CD1c-positive myeloid dendritic cell (primary cell): Measurements from ENCODE around the gene STK17B.

Experiments
- DNase-seq: peaks from one replicate; pipeline ENCODE4 v3.0.0-alpha.2; 2016; ENCODE audit errors: extremely low spot score

STK17B gene

DNA sequence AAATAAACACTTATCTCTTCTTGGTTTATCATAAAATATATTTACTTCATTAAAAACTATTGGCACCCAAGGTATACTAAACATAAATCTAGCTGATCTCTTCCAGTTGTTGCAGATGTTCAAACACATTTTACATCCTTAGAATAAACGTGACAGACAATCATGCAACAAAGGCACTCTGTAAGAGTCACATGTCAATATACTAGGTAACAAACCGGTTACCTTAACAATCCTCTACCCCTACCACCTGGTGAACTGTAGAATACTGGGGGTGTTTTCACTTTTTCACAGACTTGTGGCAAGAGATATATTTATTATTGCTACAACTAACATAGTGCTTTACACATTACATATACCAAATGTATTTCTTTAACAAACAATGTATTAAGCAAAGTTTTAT lies 15.8 kb downstream of the STK17B start:
- DNase-seq = no peak

DNA sequence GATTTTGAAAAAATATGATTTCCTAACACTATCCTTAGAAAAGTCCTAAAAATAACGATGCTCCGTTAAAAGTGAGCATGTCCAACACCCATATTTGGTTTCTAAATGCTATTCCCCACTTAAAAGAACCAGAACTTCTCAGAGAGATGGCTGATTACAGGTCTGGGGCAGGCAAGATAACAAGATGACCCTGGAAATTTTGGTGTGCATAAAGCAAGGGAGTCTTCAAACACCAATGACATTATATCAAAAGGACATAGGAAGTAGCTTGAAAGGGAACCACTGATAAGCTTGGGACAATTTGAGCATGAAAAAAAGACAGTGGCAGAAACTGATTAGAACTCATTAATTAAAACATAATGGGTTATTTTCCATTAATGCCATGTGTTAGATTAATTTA lies 17.9 kb downstream of the STK17B start:
- DNase-seq = no peak

DNA sequence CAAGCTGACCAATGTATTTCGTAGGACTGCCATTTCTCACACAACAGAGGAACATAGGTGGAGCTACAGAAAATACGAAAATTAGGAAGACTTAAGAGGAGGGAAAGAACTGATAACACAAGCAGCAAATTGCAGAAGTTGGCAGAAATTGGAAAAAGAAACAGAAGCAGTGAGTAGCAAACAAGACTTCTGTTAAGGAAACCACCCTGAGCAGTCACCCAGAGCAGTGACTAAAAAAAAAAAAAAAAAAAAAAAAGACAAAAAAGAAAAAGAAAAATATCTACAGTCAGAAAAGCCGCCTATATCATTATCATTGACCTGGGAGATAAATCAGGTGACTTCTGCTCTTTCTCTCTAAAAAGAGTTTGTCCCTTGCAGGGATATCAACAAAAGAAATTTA lies 21.4 kb downstream of the STK17B start:
- peak; percentile 61 for DNase-seq

DNA sequence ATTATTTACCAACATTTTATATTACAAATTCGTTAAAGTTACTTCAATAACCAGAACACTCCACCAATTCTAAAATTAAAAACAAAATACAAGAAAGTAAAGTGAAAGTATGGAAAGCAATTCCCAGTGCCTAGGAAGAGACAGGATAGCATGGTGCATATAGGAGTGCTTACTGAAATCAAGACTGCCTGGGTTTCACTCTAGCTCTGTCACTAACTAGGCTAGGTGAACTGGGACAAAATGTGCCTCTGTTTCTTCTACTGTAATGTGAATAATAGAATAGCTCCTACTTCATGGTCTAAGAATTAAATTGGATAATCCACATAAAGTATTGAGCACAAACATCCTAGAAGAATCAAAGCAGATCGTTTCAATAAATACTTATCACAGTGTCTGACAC lies 22.6 kb downstream of the STK17B start:
- no peak for DNase-seq

DNA sequence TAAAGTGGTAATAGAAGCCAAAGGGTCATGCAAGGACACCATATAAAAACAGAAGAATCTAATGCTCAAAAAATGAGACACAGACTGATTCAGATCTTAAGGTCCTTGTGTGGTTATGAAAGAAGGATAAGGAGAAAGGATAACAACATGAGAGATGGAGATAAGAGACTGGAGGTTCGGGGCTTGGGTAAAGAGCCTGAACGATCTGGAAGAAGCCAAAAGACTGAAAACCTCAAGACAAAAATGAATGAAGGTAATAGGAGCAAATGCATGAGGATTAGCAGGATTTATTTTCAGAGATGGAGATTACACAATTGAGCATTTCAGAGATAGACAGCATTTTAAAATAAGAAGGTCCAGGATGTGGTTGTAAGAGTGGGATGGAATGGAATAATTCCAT lies 26.1 kb downstream of the STK17B start:
- no peak for DNase-seq

DNA sequence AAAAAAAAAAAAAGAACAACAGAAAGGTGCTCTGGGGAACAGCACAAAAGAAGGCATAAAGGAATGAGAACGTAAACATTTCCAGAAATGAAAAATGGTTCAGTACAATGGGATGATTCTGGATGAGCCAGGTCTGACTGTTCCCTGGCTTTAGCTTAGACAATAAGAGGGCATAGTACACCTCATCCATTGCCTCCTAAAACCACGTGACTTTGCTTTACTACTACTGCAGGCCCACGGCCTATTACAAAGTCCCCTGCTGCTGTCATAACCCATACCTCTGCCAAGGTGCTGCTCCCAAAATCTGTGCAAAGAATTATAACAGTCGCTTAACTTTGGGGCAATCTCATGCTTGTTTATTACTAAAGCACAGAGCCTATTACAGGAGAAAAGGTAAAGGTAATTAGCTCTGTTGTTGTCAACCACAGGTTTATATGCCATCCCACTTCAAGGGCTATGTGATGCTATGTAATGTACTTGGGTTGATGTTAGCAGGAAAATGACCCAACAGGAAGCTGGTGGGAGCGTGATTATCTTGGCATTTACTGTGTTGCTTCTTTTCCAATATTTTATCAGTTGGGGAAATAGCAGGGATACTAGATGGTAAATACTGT lies 26.8 kb downstream of the STK17B start:
- no peak for DNase-seq

DNA sequence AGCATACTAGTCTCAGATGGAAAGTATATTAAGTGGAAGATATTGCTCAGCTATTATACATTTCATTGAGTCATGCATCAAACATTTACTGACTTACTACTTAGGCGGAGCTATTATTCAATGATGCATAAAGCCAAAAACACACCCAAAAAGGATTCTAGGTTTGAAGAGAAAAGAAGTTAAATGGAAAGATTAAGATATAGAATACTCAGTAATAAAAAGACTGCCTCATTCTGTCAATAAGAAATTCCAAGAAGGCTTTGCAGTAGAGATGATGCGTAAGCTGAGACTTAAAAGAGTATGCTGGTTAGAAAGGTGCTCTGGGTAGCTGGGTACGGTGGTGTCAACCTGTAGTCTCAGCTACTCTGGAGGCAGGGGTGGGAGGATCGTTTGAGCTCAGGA lies 27.6 kb downstream of the STK17B start:
- DNase-seq = no peak

DNA sequence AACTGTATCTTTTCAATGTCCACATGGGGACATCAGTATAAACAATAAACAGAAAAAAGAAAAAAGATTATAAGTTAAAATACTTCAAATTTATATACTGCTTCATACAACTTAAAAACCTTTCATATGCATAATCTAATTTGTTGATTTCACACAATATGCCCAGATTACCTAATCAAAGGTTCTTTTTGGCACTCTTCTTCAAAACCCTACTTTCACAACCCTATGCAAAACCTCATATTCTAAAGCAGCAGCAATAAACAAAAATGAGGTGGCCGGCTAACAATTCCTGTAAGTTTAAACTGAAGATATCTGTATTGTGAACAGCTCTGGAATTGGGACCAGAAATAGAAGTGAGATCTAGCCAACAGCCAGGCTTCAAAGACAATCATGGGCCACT lies 28.6 kb downstream of the STK17B start:
- DNase-seq = no peak

DNA sequence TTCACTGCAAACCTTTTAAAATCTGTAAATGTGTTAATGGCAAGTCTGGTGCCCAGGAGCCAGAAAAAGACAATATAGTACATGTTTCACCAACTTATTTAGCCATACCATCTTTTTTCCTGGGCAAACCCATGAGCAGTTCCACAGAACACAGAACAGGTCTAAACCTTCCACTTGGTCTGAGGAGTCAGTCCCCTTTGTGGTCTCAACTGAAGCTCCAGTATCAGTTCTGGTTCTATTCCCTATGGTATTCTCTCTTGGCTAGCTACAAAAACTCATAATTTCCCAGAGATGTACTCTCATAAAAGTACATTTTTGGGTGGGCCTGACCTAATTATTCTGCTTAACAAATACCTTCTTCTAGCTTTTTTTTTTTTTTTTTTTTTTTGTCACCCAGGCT lies 31.2 kb downstream of the STK17B start:
- no peak for DNase-seq

DNA sequence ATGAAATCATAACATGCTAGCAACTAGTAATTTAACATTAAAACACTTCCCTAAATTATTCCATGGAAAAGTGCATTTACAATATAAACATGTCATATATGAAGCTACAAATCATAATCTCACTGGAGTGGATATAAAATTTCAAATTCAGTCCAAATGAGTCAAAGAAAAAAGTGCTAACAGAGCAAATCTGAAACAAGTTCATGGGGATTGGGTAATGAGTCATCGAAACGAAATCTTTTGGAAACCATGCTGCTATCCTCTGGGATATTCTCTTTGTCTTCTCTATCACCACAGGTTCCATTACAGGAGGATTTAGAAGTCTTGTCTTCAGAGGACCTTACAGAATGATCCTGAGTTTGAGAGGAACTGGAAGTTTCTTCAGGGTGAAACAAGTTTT lies 34.1 kb downstream of the STK17B start:
- no peak for DNase-seq

DNA sequence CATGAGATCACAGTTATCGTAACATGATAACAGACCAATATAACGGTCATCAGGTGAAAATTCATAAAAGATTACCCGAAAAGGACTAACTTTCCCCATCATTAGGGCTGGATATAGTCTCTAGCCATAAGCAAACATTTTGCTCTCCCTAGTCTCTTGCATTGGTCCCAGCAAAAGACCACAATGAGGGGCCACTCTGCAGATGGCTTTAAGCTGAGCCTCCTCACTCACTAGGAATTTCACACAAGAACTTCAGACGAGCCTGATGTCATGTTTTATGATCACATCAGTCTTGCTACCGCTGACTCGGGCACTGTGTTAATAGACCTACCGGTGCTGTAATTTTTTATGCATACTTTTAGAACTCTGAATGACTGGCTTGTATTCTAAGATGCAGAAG lies 35.2 kb downstream of the STK17B start:
- DNase-seq = no peak

DNA sequence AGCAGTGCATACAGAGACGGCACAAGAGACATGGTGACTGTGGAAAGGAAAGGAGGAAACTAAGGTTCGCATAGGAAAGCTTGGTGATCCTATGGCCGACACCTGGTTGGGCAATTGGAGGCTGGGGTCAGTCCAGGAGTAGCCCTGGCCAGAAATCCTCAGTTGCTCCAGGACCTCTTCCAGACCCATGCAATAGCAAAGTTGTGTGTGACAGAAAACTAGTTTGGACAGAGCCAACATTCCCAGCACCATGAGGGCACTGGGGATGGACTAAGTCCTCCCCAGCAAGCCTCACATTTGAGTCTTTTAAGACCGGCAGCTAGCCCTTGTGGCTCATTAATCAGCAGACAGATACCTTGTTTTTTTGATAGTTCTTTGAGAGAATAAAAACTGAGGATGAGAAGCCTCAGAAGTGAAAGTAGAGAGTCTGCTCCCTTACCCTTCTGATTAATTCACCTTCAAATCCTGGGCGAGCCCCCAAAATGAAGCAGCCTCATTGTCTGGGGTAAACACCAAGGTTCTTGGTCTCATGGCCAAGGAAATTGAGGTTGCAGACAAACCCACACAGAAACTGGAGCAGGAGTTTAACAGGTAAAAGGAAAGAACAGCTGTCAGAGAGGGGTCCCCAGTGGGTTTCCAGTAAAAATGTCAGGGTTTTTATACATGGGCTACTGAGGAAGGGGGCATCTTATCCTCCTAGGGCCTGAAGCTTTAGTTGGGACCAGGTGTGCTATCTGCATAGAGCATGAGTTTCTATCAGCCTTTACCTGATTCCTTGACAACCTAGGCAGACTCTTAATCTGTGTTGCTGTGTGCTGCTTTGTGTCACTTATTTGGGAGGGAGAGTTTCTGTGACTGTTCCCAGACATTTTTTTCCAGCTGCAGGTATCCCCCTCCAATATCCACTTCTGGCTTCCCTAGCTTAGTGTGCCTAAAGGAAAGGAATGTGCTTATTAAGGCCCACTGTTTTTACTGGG lies 39.1 kb downstream of the STK17B start:
- DNase-seq = no peak

DNA sequence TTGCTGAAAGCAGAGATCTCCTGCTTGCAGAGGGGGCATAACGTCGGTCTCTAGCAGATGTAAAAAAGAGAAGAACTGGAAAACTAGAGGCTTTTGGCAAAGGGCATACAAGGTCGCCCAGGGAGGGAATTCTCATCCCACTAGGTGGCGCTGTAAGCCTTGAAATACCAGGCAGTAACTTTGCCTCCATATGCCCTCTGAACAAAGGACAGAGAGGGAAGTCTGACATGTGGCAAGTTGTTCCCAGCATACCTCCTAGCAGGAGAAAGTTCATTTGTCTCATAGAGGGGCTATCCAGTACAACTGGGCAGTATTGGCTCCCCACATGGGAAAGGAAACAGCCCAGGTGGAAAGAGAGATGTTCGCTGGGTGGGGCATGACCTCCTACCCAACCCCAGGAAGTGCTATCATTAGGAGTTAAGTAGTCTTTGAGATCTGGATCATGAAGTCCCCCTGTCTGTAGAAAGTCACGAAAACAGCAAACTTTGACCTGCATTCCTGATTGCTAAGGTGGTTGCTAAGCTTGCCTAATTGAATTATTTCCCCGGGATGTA lies 39.9 kb downstream of the STK17B start:
- DNase-seq = peak; percentile 86

DNA sequence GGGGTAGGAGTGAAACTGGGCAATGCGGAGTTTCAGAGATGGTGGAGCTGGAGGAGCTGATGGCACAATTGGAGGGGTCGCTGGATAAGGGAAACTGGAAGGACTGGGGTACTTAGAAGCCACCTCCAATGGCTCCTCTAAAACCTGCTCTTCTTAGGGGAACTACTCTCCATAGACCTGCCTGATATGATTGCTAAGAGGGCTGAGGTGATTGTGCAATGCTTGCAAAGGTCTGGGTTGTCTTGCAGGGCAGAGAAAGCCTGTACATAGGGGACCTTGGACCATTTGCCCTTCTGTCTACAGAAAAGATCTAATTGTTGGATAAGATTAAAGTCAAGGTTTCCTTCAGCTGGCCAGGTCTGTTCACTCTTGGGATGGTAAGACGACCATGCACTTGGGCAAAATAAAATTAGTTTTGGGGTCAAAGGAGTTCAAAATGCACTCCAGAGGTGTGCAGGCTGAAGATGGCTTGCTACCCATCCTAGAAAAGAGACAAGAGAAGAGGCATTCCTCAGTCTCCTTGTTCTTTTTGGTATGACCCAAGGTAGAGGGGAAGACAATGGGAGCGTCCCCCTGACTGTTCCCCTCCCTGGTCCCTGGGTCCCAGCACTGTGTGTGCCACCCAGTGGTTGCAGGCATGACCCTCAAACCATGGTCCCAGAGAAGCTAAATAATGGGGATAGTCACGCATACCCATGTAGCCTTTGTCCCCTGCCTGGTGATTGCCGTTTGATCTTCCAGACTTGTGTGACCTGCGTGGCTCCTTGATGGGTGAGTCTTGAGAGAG lies 41.1 kb downstream of the STK17B start:
- no peak for DNase-seq

DNA sequence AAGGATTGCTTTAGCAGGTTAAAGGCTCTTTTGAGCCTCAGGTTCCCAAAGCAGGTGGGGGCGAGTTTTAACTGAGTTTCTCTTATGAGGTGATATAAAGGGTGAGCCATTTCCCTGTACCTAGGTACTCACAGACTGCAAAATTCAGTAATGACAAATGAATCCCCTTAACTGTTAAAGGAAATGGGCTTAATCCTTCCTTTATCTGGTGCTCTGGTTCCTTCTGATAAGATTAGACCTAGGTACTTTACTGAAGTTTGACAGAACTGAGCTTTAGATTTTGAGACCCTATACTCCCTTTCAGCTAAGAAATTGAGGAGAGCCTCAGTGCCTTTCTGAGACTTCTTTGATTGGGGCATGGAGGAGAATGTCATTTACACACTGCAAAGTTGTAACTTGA lies 42.6 kb downstream of the STK17B start:
- DNase-seq = no peak

DNA sequence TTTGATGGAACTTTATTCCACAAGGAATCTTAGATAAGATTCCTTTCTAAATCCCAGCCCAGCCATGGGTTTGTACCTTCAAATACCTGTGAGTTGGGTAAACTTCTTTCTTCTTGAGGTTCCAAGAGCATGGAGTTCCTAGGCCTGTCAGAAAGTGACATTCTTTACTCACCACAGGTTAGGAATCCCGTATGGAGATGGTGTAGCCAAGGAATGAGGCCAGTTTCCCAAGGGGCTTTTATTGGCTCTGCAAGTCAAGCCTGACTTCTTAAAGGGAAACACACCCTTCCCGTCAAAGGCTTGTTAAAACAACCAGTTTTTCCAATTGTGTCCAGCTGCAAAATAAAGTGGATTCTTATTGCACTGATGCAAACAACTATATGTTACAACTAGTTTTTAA lies 45.8 kb downstream of the STK17B start:
- DNase-seq = no peak

DNA sequence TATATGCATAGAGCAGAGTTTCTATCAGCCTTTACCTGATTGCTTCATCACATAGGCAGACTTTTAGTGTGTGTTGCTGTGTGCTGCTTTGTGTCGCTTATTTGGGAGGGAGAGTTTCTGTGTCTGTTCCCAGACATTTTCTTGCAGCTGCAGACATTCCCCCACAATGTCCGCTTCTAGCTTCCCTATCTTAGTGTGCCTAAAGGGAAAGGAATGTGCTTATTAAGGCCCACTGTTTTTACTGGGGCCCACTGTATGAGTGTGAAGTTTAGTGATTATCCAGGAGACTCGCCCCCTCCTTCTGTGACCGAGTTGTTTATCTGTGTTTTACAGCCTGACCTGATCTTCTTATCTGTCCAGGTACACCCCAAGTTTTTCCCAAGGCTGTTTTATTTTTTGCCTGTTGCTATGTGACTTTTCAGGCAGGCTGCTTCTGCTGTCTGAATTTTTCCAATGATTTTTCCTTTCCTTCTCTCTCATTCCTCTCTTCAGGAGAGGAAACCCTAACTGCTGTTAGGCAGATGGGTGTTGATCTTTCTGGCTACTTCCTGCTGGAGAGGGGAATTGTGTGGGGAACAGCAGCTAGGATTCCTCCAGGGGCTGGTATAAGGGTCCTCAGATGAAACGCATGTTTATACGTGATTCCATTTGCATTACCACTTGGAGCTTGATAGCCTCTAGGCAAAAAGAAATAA lies 47.6 kb downstream of the STK17B start:
- DNase-seq = no peak

DNA sequence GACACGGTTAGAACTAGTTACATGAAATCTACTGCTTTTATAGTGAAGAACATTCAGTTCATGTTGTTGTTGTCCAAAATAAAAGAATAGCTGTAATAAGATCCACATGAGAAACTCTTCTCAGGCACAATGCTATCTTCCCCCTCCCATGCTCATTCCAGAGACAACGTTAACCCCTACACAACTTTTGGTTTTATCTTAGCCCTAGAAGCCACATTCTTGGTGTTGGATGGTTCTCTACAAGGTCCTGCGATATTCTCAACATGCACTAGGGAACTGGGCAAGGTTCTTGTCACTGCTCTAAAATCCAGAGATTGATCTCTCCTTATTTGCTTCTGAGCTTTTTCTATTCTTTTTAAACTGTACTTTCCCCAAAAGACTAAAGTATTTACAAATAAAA lies 51.5 kb downstream of the STK17B start:
- DNase-seq = no peak

DNA sequence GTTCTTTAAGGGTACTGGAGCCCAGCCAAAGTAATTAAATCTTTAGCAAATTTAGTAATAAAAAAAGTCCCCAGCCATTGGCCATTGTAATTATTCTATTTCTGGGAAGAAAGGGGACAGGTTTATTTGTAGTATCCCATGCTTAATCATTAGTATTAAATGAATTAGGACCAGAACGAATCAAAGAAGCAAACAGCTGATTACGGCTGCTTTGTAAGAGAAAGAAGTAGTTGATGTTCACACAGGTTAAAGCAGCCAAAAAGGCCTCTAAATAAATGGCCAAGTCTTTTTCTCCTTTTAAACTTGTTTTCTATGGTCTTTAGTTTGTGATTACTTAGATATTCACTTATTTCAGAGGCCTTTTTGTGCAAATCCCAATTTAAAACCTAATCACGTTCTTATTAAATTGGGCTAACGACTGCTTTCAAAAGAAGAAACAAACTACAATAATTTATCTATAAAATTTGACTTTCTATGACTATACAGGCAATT lies 54.1 kb downstream of the STK17B start:
- no peak for DNase-seq

DNA sequence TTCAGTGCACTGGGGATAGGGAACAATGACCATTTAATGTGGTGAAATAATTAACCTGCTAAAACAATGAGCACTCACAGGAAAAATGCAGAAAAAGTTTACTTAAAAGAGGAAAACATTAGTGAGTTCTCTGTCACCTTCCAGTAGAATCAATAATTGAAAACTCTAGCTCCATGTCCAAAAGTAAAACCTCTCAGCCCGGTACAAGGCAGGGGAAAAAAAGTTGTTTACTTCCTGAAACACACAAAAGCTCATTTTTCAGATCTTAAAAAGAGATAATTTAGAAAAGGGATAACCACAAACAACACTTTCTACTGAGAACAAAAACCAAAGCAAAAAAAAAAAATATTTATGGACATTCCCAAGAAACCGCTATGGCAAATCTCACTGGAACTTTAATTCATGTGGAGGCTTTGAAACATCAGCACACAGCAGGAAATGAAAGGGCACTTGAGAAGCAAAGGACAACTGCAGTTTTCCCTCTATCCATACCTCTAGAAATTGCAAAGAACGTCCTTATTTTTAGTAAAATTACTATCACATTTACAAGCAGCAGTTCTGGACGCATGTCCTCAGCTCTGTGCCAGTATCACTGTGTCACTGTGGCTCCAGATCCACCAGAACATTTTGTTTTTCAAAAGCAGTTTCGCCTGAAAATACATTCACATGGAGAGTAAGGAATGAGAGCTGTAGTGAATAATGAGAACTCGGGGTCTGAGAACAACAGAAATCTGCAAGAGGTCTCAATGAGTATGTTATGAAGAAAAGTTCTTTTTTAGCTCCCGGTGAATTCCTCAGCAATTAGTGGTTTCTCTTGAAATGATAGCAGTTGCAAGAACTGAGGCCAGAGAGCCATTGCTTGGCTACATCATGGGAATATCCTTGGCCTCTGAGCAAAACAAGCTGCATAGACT lies 58.1 kb downstream of the STK17B start:
- no peak for DNase-seq
